A673 (cell line): ENCODE measurements around the gene IGSF21. TPM values are rescaled to one million over a fixed set of nuclear protein-coding genes. Genes with fewer than 3 reads are reported as not detected.

Experiments used
- BruUV-seq: library from RNA; stranded (reverse); fragments of 400-500 nt; replicated peaks from 2 replicates; lab custom pipeline; 2021; lab: Mats Ljungman, UMichigan
- CTCF ChIA-PET: fragments of 300-600 bp; sonication (Branson Sonifier 250); formaldehyde crosslinking; loops from one replicate; lab custom pipeline; 2022; ENCODE audit warnings: antibody characterized with exemption; lab: Charles Lee
- POLR2A ChIA-PET: fragments of 300-600 bp; sonication (Branson Sonifier 250); formaldehyde crosslinking; loops from one replicate; lab custom pipeline; 2022; ENCODE audit warnings: antibody characterized with exemption; ENCODE audit not compliant: low non-redundant PET; lab: Charles Lee
- DNase-seq: peaks from one replicate; pipeline ENCODE4 v3.0.0-alpha.2; 2015; ENCODE audit warnings: low spot score
- H3K27ac ChIP-seq: fragments of 200-600 bp; sonication (generic); 2 replicates; pipeline ENCODE4 v1.5.1; 2016; ENCODE audit warnings: mixed run types, low read depth, mild to moderate bottlenecking, mixed read lengths, antibody characterized with exemption, low read length; ENCODE audit not compliant: poor library complexity, severe bottlenecking
- H3K27me3 ChIP-seq: fragments of 200-600 bp; sonication (generic); replicated peaks from 2 replicates; pipeline ENCODE4 v1.6.1; 2017; ENCODE audit warnings: mixed run types, low read depth, mild to moderate bottlenecking, mixed read lengths, antibody characterized with exemption, low read length; ENCODE audit not compliant: insufficient read depth, poor library complexity
- H3K36me3 ChIP-seq: fragments of 200-600 bp; sonication (generic); 2 replicates; pipeline ENCODE4 v1.6.1; 2016; ENCODE audit warnings: mixed run types, mild to moderate bottlenecking, mixed read lengths, antibody characterized with exemption, low read length; ENCODE audit not compliant: insufficient read depth, poor library complexity, severe bottlenecking
- H3K4me1 ChIP-seq: fragments of 200-600 bp; sonication (generic); 2 replicates; pipeline ENCODE4 v1.6.1; 2017; ENCODE audit warnings: mixed run types, mild to moderate bottlenecking, mixed read lengths, antibody characterized with exemption, low read length; ENCODE audit not compliant: insufficient read depth, poor library complexity, severe bottlenecking
- H3K4me3 ChIP-seq: fragments of 200-600 bp; sonication (generic); 2 replicates; pipeline ENCODE4 v1.5.1; 2016; ENCODE audit warnings: low read depth, mixed run types, mild to moderate bottlenecking, mixed read lengths, low read length; ENCODE audit not compliant: poor library complexity, severe bottlenecking
- H3K9me3 ChIP-seq: fragments of 200-600 bp; sonication (generic); 2 replicates; pipeline ENCODE4 v1.6.1; 2016; ENCODE audit warnings: mixed run types, low read depth, mild to moderate bottlenecking, mixed read lengths, antibody characterized with exemption, low read length; ENCODE audit not compliant: poor library complexity, severe bottlenecking
- EZH2 ChIP-seq: fragments of 200-600 bp; sonication (generic); IDR thresholded peaks from 2 replicates; pipeline ENCODE4 v1.6.1; 2017; ENCODE audit warnings: borderline replicate concordance, low read depth, mild to moderate bottlenecking, mixed read lengths, antibody characterized with exemption, low read length; ENCODE audit not compliant: poor library complexity, severe bottlenecking
- intact Hi-C: fragments of 100-400 bp; cut with micrococcal nuclease; formaldehyde crosslinking; loops from one replicate; pipeline ENCODE4 v1.10.0; 2022; ENCODE audit not compliant: unreplicated experiment
- total RNA-seq: library from RNA; stranded (reverse); gene quantifications from 2 replicates; pipeline ENCODE4 v1.2.3, GENCODE V29; 2021
- TF ChIP-seq, protein P1 (sequence below): fragments of 300-800, 200-600 bp; sonication (generic); conservative IDR thresholded peaks from 2 replicates; pipeline ENCODE4 v1.5.1; 2017; ENCODE audit warnings: low read depth, mild to moderate bottlenecking, antibody characterized with exemption, low read length, moderate library complexity, mixed read lengths

Gene IGSF21
- total RNA-seq, 1 experiment from 2014 or later: 3.2 TPM

GRCh38 chr1:18400347-18401102 lies 292.9 kb downstream of the IGSF21 start:
- ChIA-PET CTCF (no interaction called here), POLR2A (no interaction called here)
- Histone ChIP-seq H3K27me3 (no peaks in the 10 kb centered on the region), H3K27ac (no peak overlapping the region), H3K36me3 (no peaks in the 10 kb centered on the region), H3K4me3 (no peak overlapping the region), H3K4me1 (peaks cover 12% of the 10 kb centered on the region), H3K9me3 (no peaks in the 10 kb centered on the region)
- TF ChIP-seq, protein P1, sequence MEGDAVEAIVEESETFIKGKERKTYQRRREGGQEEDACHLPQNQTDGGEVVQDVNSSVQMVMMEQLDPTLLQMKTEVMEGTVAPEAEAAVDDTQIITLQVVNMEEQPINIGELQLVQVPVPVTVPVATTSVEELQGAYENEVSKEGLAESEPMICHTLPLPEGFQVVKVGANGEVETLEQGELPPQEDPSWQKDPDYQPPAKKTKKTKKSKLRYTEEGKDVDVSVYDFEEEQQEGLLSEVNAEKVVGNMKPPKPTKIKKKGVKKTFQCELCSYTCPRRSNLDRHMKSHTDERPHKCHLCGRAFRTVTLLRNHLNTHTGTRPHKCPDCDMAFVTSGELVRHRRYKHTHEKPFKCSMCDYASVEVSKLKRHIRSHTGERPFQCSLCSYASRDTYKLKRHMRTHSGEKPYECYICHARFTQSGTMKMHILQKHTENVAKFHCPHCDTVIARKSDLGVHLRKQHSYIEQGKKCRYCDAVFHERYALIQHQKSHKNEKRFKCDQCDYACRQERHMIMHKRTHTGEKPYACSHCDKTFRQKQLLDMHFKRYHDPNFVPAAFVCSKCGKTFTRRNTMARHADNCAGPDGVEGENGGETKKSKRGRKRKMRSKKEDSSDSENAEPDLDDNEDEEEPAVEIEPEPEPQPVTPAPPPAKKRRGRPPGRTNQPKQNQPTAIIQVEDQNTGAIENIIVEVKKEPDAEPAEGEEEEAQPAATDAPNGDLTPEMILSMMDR: no peak
- TF ChIP-seq EZH2: no peak
- intact Hi-C loops: no loop called here
- BruUV-seq: no TSS peak
- no peak for DNase-seq

GRCh38 chr1:18401921-18402320 lies 294.3 kb downstream of the IGSF21 start:
- POLR2A ChIA-PET: no interaction called here
- H3K36me3 ChIP-seq: no peaks in the 10 kb centered on the region

DNA sequence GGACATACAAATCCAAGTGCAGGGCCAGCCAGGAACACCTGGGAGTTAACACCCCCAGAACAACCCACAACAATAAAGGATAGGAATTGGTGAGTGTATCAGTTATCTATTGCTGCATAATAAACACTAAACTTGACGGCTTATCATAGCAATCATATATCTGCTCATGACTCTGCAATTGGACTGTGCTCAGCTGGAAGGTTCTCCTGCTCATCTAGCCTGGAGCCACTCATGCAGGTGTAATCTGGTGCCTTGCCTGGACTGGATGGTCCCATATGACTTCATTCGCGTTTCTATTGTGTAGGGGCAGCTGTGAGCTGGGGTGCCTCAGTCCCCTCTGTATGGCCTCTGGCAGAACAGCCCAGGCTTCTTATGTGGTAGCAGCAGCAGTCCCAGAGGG lies 296.9 kb downstream of the IGSF21 start:
- H3K27ac ChIP-seq: no peak overlapping the region
- CTCF ChIA-PET: no interaction called here
- no TSS peak for BruUV-seq
- TF ChIP-seq, protein P1: no peak
- no peak for TF ChIP-seq EZH2
- no peak overlapping the region for H3K4me3 ChIP-seq
- no peaks in the 10 kb centered on the region for H3K9me3 ChIP-seq
- DNase-seq: no peak
- no peaks in the 10 kb centered on the region for H3K36me3 ChIP-seq
- no peaks in the 10 kb centered on the region for H3K27me3 ChIP-seq
- POLR2A ChIA-PET: no interaction called here
- intact Hi-C loops: no loop called here
- peaks cover 7% of the 10 kb centered on the region for H3K4me1 ChIP-seq

More at GRCh38 chr1:18401921-18402320, 294.3 kb downstream of the IGSF21 start:
- H3K4me3 ChIP-seq: no peak overlapping the region
- no peak for DNase-seq
- BruUV-seq: no TSS peak
- no peak overlapping the region for H3K27ac ChIP-seq
- H3K9me3 ChIP-seq: no peaks in the 10 kb centered on the region
- TF ChIP-seq EZH2: no peak
- TF ChIP-seq, protein P1: no peak
- H3K4me1 ChIP-seq: peaks cover 7% of the 10 kb centered on the region
- no peaks in the 10 kb centered on the region for H3K27me3 ChIP-seq
- CTCF ChIA-PET: no interaction called here
- intact Hi-C loops: no loop called here
